H1 (cell line): ENCODE measurements around the gene DCDC2B.

Experiments
- POLR2A ChIP-seq, 2 experiments: IDR thresholded peaks; 1 replicate in 1 of 2; 2 replicates in 1 of 2; pipeline ENCODE4 v1.6.1; 2011; ENCODE audit warnings: low read depth in 2 of 2, low read length in 2 of 2, mild to moderate bottlenecking in 2 of 2; ENCODE audit errors: control extremely low read depth in 1 of 2
- TBP ChIP-seq: IDR thresholded peaks from 2 replicates; pipeline ENCODE4 v1.6.1; 2011; ENCODE audit warnings: low read depth, low read length, improper control_type of control experiment

DNA sequence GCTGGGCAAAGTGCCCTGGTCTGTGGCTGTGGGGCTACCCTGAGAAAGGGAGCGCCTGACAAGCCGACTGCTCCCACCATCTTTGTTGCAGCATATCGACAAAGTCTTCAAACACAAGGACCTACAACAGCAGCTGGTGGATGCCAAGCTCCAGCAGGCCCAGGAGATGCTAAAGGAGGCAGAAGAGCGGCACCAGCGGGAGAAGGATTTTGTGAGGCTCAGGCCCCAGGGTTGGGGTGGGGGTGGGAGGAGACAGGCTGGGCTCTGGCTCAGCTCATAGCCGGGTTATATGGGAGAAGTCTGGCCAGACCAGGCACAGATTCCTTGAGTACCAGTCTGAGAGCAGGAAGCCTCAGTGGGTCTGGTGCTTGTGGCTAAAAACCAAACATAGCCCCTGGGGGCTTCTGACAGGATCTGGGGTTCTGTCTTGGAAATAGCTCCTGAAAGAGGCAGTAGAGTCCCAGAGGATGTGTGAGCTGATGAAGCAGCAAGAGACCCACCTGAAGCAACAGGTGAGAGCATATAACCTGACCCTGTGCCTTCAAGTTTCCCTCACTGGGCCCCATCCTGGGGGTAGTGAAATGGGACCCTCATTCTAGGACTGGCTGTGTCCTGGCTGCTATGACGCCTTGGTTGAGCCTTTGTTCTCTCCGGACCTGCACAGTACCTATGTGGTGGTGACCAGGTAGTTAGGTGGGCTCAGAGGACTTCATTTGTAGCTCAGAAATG lies 16.5 kb upstream of the DCDC2B start:
- TF ChIP-seq TBP, result no peak
- no peak for TF ChIP-seq POLR2A (IDR thresholded peaks at IDR 0.05; ENCODE audit: control extremely low read depth in 1 of 2, low read depth in 2 of 2, low read length in 2 of 2)
